Natural killer cell (primary cell): ENCODE data around the gene PSMC5. TPM values are rescaled to one million over a fixed set of nuclear protein-coding genes. Genes with fewer than 3 reads are reported as not detected.
"Not testable (repeated sequence)": the region's sequence is repeated elsewhere in the genome, so short reads cannot be mapped to it uniquely, and the experiment has no call there.

ENCODE experiments used
- ATAC-seq, 3 donors: fragments of 150-1000 bp in 2 of 3; fragments of 200-7000 bp in 1 of 3; cut with Tn5 transposase; 1 replicate in 1 of 3; 2 replicates in 2 of 3; pipeline ENCODE4 v1.10.0; 2021; ENCODE audit warnings: mild to moderate bottlenecking in 2 of 3, moderate library complexity in 2 of 3
- DNase-seq, 2 donors: peaks; one replicate each; pipeline versions ENCODE4 v3.0.0 to v3.0.0-alpha.2; 2013 to 2021; ENCODE audit warnings: mixed read lengths in 1 of 2
- H3K27ac ChIP-seq: one replicate; pipeline ENCODE4 v1.5.1; 2013; ENCODE audit warnings: mild to moderate bottlenecking, low read length
- H3K27me3 ChIP-seq: one replicate; pipeline ENCODE4 v1.6.1; 2013; ENCODE audit warnings: low read length; ENCODE audit not compliant: control insufficient read depth, insufficient read depth
- H3K36me3 ChIP-seq: one replicate; pipeline ENCODE4 v1.6.1; 2013; ENCODE audit warnings: low read length; ENCODE audit not compliant: control insufficient read depth, insufficient read depth
- H3K4me1 ChIP-seq: one replicate; pipeline ENCODE4 v1.6.1; 2013; ENCODE audit warnings: low read length; ENCODE audit not compliant: control insufficient read depth, insufficient read depth
- H3K4me3 ChIP-seq: one replicate; pipeline ENCODE4 v1.5.1; 2013; ENCODE audit warnings: low read length
- H3K9me3 ChIP-seq: one replicate; pipeline ENCODE4 v1.6.1; 2013; ENCODE audit warnings: low read length; ENCODE audit not compliant: control insufficient read depth, insufficient read depth
- H3K27ac Mint-ChIP-seq, 2 donors: one replicate each; pipeline ENCODE4 v1.8.0; 2022; ENCODE audit warnings: mild to moderate bottlenecking in 2 of 2, mixed read lengths in 2 of 2, moderate library complexity in 1 of 2
- H3K27me3 Mint-ChIP-seq, 2 donors: one replicate each; pipeline ENCODE4 v1.8.0; 2022; ENCODE audit warnings: low read depth in 2 of 2, mixed read lengths in 2 of 2
- H3K36me3 Mint-ChIP-seq: one replicate; pipeline ENCODE4 v1.8.0; 2022; ENCODE audit warnings: mixed read lengths
- H3K4me1 Mint-ChIP-seq, 2 donors: one replicate each; pipeline ENCODE4 v1.8.0; 2022; ENCODE audit warnings: mixed read lengths in 2 of 2
- H3K4me3 Mint-ChIP-seq: one replicate; pipeline ENCODE4 v1.8.0; 2022; ENCODE audit warnings: mild to moderate bottlenecking, moderate library complexity, mixed read lengths
- H3K9me3 Mint-ChIP-seq, 2 donors: one replicate each; pipeline ENCODE4 v1.8.0; 2022; ENCODE audit warnings: mixed read lengths in 2 of 2
- WGBS: methylation state at CpG from one replicate; pipeline ENCODE4 v1.1.7; 2013; ENCODE audit warnings: missing lambda C conversion rate; ENCODE audit not compliant: insufficient coverage; 5-methylcytosine and 5-hydroxymethylcytosine counted together
- intact Hi-C: fragments of 100-400 bp; cut with micrococcal nuclease; formaldehyde crosslinking; loops from one replicate; pipeline ENCODE4 v1.14.2; 2022
- total RNA-seq, 4 donors: library from RNA; stranded (reverse); fragments of 120-200 nt in 1 of 4; gene quantifications; one replicate each; pipeline versions ENCODE4 v1.2.3 to v1.2.4, GENCODE V29; 2013 to 2022
- TF ChIP-seq, protein P1 (sequence below): fragments of 200-600 bp; IDR thresholded peaks from one replicate; pipeline ENCODE4 v1.8.0; 2022; ENCODE audit warnings: antibody characterized with exemption

The PSMC5 gene
- total RNA-seq, 3 donors from 2014 or later (not counting 1 experiment from before 2014, with no cell fraction given), result 91.3 to 114 (median 100) TPM

DNA sequence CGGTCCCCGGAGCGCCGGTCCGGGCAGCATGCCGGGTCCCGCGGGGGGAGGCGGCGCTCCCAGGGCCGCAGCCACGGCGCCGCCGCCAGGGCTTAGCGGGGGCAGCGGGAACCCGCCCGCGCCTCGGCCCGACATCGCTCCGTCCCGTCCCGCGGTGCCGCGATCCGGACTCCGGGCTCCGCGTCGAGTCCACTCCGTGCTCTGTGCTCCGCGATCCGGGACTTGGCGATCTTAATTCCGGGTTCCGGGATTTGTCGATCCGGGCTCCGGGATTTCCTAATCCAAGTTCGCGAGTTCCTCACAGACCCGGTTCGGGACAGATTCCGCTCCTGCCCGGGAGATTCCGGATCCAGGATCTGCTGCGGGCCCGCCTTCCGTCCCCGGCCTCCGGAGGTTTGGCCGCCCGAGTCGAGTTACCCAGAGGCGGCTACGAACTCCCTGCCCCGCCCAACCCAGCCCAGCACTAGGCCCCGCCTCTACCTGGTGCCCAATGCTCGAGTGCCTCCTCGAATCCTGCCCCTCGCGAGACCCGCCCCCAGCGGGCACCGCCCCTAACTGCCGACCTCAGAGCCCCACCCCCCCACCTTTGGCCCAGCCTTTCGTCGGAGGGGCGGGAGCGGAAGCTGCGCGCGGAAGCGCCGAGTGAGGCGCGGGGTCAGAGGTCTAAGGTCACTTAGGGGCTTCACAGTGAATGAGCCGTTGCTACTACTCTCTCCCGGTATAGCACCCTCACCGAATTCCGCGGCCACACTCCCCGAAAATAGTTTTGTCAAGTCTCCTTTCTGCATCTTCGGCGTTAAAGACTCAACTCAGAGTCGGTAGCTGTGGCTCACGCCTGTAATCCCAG is 15.5 kb downstream of the PSMC5 start, which contains the start of gene SMARCD2:
Gene SMARCD2, minus strand, starts transcription at position 146 of the 847 bp plus-strand sequence. Its CDS starts 11 bp downstream, at position 135.
- intact Hi-C loops, result loop anchor here (1.0 to 5.0 kb wide), 6 partner anchors 15 to 664 kb away; partner anchors contain the start of genes CCDC47, CEP95, DDX5 and FTSJ3
- Histone ChIP-seq H3K9me3 (no peaks in the 10 kb centered on the region), H3K27ac (peak within 1 kb of the TSS; percentile 95), H3K27me3 (no peaks in the 10 kb centered on the region), H3K36me3 (no peaks in the 10 kb centered on the region), H3K4me1 (peaks cover 54% of the 10 kb centered on the region), H3K4me3 (peak within 1 kb of the TSS; percentile 93)
- peak; percentile 96 to 99 for DNase-seq
- WGBS, result under 1% methylated on average over 92 of the region's 92 CpGs
- peak within 1 kb of the TSS; percentile 89 to 92 for H3K27ac Mint-ChIP-seq
- H3K36me3 Mint-ChIP-seq, result no peaks in the 10 kb centered on the region
- H3K4me3 Mint-ChIP-seq, result peak within 1 kb of the TSS; percentile 95
- no peaks in the 10 kb centered on the region for H3K27me3 Mint-ChIP-seq
- peak; percentile 91 to 98 (median 91) for ATAC-seq
- H3K9me3 Mint-ChIP-seq, result no peaks in the 10 kb centered on the region
- TF ChIP-seq, protein P1, sequence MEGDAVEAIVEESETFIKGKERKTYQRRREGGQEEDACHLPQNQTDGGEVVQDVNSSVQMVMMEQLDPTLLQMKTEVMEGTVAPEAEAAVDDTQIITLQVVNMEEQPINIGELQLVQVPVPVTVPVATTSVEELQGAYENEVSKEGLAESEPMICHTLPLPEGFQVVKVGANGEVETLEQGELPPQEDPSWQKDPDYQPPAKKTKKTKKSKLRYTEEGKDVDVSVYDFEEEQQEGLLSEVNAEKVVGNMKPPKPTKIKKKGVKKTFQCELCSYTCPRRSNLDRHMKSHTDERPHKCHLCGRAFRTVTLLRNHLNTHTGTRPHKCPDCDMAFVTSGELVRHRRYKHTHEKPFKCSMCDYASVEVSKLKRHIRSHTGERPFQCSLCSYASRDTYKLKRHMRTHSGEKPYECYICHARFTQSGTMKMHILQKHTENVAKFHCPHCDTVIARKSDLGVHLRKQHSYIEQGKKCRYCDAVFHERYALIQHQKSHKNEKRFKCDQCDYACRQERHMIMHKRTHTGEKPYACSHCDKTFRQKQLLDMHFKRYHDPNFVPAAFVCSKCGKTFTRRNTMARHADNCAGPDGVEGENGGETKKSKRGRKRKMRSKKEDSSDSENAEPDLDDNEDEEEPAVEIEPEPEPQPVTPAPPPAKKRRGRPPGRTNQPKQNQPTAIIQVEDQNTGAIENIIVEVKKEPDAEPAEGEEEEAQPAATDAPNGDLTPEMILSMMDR, result no peak
- H3K4me1 Mint-ChIP-seq, result peaks cover 30 to 47% of the 10 kb centered on the region in 2 donors

DNA sequence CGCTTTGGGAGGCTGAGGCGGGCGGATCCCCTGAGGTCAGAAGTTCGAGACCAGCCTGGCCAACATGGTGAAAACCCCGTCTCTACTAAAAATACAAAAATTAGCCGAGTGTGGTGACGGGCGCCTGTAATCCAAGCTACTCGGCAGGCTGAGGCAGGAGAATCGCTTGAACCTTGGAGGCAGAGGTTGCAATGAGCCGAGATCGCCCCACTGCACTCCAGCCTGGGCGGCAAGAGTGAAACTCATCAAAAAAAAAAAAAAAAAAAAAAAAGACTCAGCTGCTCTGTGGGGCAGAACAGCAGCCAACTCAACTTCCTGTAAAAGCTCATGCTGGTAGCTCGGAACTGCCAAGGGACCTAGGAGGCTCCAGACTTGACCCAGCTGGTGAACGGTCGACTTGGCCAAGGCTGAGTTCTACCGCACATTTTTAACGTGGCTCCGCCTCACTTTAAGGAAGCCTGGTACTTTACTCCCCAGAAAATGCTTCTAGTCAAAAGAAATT is 16.2 kb downstream of the PSMC5 start:
- intact Hi-C loops, result loop anchor here (1.0 to 5.0 kb wide), 6 partner anchors 16 to 663 kb away; partner anchors contain the start of genes CCDC47, CEP95, DDX5 and FTSJ3
- Histone ChIP-seq H3K27ac (peak overlapping the region; percentile 95), H3K4me1 (peaks cover 51% of the 10 kb centered on the region), H3K4me3 (peak overlapping the region; percentile 93)
- not testable (repeated sequence) for H3K27me3 ChIP-seq, H3K9me3 ChIP-seq, H3K9me3 Mint-ChIP-seq, H3K27me3 Mint-ChIP-seq, H3K36me3 ChIP-seq, H3K36me3 Mint-ChIP-seq
- H3K27ac Mint-ChIP-seq, result peak overlapping the region; percentile 89 to 92
- ATAC-seq (peak; percentile 11 to 19 (median 11)), DNase-seq (peak; percentile 35 to 70)
- H3K4me3 Mint-ChIP-seq, result peak overlapping the region; percentile 86
- WGBS, result 1% methylated on average over 19 of the region's 19 CpGs
- peaks cover 36 to 47% of the 10 kb centered on the region in 2 donors for H3K4me1 Mint-ChIP-seq

DNA sequence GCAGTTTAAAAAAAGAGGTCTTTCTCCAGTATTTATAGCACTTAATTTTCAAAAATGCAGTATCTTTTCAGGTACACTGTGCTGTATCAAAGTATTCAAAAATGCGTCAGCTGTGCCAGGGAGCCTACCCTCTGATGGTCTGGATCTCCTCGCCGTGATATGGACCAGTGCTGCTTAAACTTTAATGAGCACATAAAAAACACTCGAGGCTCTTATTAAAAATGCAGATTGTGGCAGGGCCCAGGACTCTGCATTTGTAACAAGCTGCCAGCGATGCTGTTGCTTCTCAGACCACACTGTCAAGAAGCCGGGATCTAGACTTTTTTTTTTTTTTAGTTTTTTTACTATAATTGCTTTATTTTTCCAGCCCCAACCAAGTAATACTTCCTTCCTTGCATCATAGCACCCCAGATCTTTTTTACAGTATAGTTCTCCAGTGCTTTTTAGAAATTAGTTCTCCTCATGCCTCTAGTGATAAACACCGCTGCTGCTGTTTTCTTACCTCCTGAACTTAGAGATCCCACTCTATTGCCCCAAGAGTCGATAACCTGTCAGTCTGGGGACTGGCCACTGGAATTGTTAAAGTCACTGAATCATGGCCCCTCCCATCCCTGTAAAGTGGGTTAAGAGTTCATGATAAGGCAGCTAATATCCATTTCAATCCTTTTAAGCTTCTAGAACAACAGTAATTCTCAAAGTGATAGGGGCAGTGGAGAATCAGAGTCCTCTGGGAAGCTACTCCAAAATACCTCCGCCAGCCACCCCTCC is 16.9 kb downstream of the PSMC5 start:
- DNase-seq, result peak in 1 of 2 donors; percentile 8
- Histone ChIP-seq H3K4me1 (peaks cover 51% of the 10 kb centered on the region), H3K9me3 (no peaks in the 10 kb centered on the region), H3K36me3 (no peaks in the 10 kb centered on the region), H3K27me3 (no peaks in the 10 kb centered on the region), H3K27ac (peak overlapping the region; percentile 95), H3K4me3 (no peak overlapping the region)
- Mint-ChIP-seq H3K4me1 (peaks cover 40 to 50% of the 10 kb centered on the region in 2 donors), H3K4me3 (peak overlapping the region; percentile 86), H3K27me3 (no peaks in the 10 kb centered on the region), H3K36me3 (no peaks in the 10 kb centered on the region), H3K9me3 (no peaks in the 10 kb centered on the region), H3K27ac (peak overlapping the region; percentile 89 to 92)
- intact Hi-C loops, result loop anchor here (1.0 to 5.0 kb wide), 6 partner anchors 17 to 663 kb away; partner anchors contain the start of genes CCDC47, CEP95, DDX5 and FTSJ3
- no peak for ATAC-seq
- TF ChIP-seq, protein P1, result no peak
- 78% methylated on average over 8 of the region's 9 CpGs for whole genome bisulfite sequencing
